Uterus (tissue), 2 donors: ENCODE data around the gene SLC9A1.

ENCODE experiments used
- CTCF ChIP-seq, 4 experiments: fragments of 200-600 bp in 2 of 4; fragments of 450-650 bp in 2 of 4; sonication (generic) in 2 of 4; IDR thresholded peaks; one replicate each; pipeline ENCODE4 v1.5.1; 2016 to 2019; ENCODE audit warnings: antibody characterized with exemption in 4 of 4, mild to moderate bottlenecking in 2 of 4, moderate library complexity in 1 of 4
- POLR2A ChIP-seq, 2 donors: fragments of 450-650 bp; IDR thresholded peaks; one replicate each; pipeline ENCODE4 v1.6.1; 2016; ENCODE audit warnings: antibody characterized with exemption in 2 of 2, mild to moderate bottlenecking in 1 of 2, moderate library complexity in 1 of 2

- TF ChIP-seq POLR2A (IDR thresholded peaks at IDR 0.05), result no peak
- TF ChIP-seq CTCF (IDR thresholded peaks at IDR 0.05), result no peak
Measured at GRCh38 chr1:27152004-27152828, 2.7 kb downstream of the SLC9A1 start.
